Mammary epithelial cell (primary cell): ENCODE results near the gene ABHD2.

ENCODE experiments used
- EZH2 ChIP-seq: IDR thresholded peaks from 2 replicates; pipeline ENCODE4 v1.6.1; 2012; ENCODE audit warnings: low read length, inconsistent platforms, borderline replicate concordance
- TF ChIP-seq, protein P1 (sequence below), 2 donors: IDR thresholded peaks in 1 of 2; conservative IDR thresholded peaks in 1 of 2; 2 replicates each; pipeline ENCODE4 v1.5.1; 2011 to 2012; ENCODE audit warnings: inconsistent platforms in 2 of 2, low read length in 2 of 2, mild to moderate bottlenecking in 2 of 2, control low read depth in 1 of 2, low read depth in 1 of 2; ENCODE audit not compliant: insufficient read depth in 1 of 2; ENCODE audit errors: extremely low read depth in 1 of 2

DNA sequence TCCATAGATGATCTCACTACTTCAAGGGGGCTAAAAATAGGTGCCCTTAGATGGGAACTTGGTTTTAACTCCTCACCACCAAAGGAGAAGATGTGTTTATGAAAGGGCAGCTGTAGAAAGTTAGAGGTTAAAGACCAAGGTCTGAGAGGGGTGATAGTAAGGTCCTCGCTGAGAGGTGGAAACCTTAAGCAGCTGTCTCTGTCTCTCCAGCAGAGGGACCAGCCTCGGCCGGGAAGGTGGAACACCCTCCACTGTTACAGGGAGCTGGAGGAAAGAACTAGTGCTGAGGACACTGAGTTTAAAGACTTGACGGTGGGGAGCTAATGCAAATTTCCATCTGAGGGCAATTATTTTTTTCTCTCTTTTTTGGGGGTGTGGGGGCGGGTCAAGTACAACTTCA lies 142.0 kb downstream of the ABHD2 start:
- TF ChIP-seq, protein P1, sequence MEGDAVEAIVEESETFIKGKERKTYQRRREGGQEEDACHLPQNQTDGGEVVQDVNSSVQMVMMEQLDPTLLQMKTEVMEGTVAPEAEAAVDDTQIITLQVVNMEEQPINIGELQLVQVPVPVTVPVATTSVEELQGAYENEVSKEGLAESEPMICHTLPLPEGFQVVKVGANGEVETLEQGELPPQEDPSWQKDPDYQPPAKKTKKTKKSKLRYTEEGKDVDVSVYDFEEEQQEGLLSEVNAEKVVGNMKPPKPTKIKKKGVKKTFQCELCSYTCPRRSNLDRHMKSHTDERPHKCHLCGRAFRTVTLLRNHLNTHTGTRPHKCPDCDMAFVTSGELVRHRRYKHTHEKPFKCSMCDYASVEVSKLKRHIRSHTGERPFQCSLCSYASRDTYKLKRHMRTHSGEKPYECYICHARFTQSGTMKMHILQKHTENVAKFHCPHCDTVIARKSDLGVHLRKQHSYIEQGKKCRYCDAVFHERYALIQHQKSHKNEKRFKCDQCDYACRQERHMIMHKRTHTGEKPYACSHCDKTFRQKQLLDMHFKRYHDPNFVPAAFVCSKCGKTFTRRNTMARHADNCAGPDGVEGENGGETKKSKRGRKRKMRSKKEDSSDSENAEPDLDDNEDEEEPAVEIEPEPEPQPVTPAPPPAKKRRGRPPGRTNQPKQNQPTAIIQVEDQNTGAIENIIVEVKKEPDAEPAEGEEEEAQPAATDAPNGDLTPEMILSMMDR (conservative IDR thresholded peaks at IDR 0.05 in 1 of 2, IDR thresholded peaks at IDR 0.05 in 1 of 2; ENCODE audit: extremely low read depth in 1 of 2, insufficient read depth in 1 of 2, low read depth in 1 of 2, low read length in 2 of 2): no peak
- TF ChIP-seq EZH2: no peak
